ENCODE data around the gene CD44. TPM values are rescaled to one million over a fixed set of nuclear protein-coding genes. Genes with fewer than 3 reads are reported as not detected.

Gene CD44
- total RNA-seq, 1 experiment from 2014 or later, result 6.1 TPM

GRCh38 chr11:35112846-35113105 lies 26.2 kb upstream of the CD44 start:
- no peak overlapping the region for H2BK5ac ChIP-seq (ENCODE audit: insufficient read length, low read length)
- Mint-ChIP-seq H3K9me3 (peaks cover 5% of the 10 kb centered on the region in 2 experiments; a peak in 3 of 5 replicates), H3K4me3 (no peak overlapping the region), H3K27ac (no peak overlapping the region), H3K27me3 (ENCODE audit: low read depth) (peaks cover 5% of the 10 kb centered on the region), H3K36me3 (ENCODE audit: insufficient read depth in 1 of 3, low read depth in 3 of 3) (peaks cover 2 to 7% (median 4%) of the 10 kb centered on the region in 3 experiments; a peak in 3 of 7 replicates), H3K4me1 (no peaks in the 10 kb centered on the region; a peak in 1 of 4 replicates)
- TF ChIP-seq, protein P1, sequence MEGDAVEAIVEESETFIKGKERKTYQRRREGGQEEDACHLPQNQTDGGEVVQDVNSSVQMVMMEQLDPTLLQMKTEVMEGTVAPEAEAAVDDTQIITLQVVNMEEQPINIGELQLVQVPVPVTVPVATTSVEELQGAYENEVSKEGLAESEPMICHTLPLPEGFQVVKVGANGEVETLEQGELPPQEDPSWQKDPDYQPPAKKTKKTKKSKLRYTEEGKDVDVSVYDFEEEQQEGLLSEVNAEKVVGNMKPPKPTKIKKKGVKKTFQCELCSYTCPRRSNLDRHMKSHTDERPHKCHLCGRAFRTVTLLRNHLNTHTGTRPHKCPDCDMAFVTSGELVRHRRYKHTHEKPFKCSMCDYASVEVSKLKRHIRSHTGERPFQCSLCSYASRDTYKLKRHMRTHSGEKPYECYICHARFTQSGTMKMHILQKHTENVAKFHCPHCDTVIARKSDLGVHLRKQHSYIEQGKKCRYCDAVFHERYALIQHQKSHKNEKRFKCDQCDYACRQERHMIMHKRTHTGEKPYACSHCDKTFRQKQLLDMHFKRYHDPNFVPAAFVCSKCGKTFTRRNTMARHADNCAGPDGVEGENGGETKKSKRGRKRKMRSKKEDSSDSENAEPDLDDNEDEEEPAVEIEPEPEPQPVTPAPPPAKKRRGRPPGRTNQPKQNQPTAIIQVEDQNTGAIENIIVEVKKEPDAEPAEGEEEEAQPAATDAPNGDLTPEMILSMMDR (conservative IDR thresholded peaks at IDR 0.05), result no peak
- H3K79me2 ChIP-seq (ENCODE audit: insufficient read depth, low read length), result no peaks in the 10 kb centered on the region
- H3K4me1 ChIP-seq (ENCODE audit: insufficient read depth, low read length), result no peaks in the 10 kb centered on the region
- no peak overlapping the region for H4K5ac ChIP-seq (ENCODE audit: insufficient read length, low read depth, low read length)
- H3K9ac ChIP-seq (ENCODE audit: extremely low read depth, insufficient read length, low read length), result no peak overlapping the region
- no peak overlapping the region for H3K56ac ChIP-seq (ENCODE audit: insufficient read length, low read depth, low read length)
- WGBS (ENCODE audit: extremely low coverage, insufficient read length, low lambda C conversion rate), result no CpG with 5 or more reads among the region's 1 CpG
- no peak overlapping the region for H3K14ac ChIP-seq (ENCODE audit: insufficient read depth, low read length)
- H4K8ac ChIP-seq (replicated peaks; ENCODE audit: insufficient read length, low read depth, low read length), result no peak overlapping the region
- H4K20me1 ChIP-seq (ENCODE audit: control insufficient read depth, insufficient read depth, insufficient read length), result no peaks in the 10 kb centered on the region
- H3K23me2 ChIP-seq (ENCODE audit: insufficient read length, low read depth, low read length, poor library complexity, severe bottlenecking), result no peaks in the 10 kb centered on the region
- H3K9me3 ChIP-seq (ENCODE audit: control insufficient read depth, low read depth, low read length), result no peaks in the 10 kb centered on the region
- H2BK15ac ChIP-seq (ENCODE audit: low read depth, low read length), result no peak overlapping the region
- no peak overlapping the region for H3K27ac ChIP-seq (ENCODE audit: insufficient read length, low read depth, low read length)
- H2BK12ac ChIP-seq (ENCODE audit: insufficient read length, low read depth, low read length), result no peak overlapping the region
- no peak overlapping the region for H3K23ac ChIP-seq (ENCODE audit: insufficient read length, low read depth, low read length)
- no peak overlapping the region for H2BK120ac ChIP-seq (ENCODE audit: low read depth, low read length, poor library complexity, severe bottlenecking)
- no peaks in the 10 kb centered on the region for H3K79me1 ChIP-seq (ENCODE audit: insufficient read depth, low read depth, low read length, poor library complexity, severe bottlenecking)
- no peak overlapping the region for H2AFZ ChIP-seq (ENCODE audit: low read length)
- H3K4me2 ChIP-seq (ENCODE audit: insufficient read depth, insufficient read length, low read length), result no peak overlapping the region
- DNase-seq, result no peak
- H3K4ac ChIP-seq (ENCODE audit: low read depth, low read length), result no peak overlapping the region
- no peak overlapping the region for H3T11ph ChIP-seq (ENCODE audit: low read length)
- H3K27me3 ChIP-seq (ENCODE audit: insufficient read depth, low read length), result no peaks in the 10 kb centered on the region
- H3K18ac ChIP-seq (ENCODE audit: insufficient read length, low read depth, low read length), result no peak overlapping the region
- no peak overlapping the region for H2BK20ac ChIP-seq (ENCODE audit: low read depth, low read length, poor library complexity, severe bottlenecking)
- no peak overlapping the region for H2AK5ac ChIP-seq (ENCODE audit: insufficient read length, low read length)
- no peak overlapping the region for H4K91ac ChIP-seq (ENCODE audit: insufficient read length, low read depth, low read length)
